GM18519 (cell line): Measurements from ENCODE around the gene ZDHHC21.

Experiments used
- ATAC-seq: cut with Tn5 transposase; IDR thresholded peaks from one replicate; pipeline ENCODE4 v1.9.1; 2021; ENCODE audit warnings: mild to moderate bottlenecking, moderate library complexity; ENCODE audit not compliant: unreplicated experiment, low FRiP score

Gene ZDHHC21

GRCh38 chr9:14618836-14619420 lies 74.3 kb downstream of the ZDHHC21 start:
- no peak for ATAC-seq

- ATAC-seq, result peak; percentile 83
Observed at GRCh38 chr9:14616188-14616982, 76.8 kb downstream of the ZDHHC21 start.

GRCh38 chr9:14608540-14608939 lies 84.7 kb downstream of the ZDHHC21 start:
- ATAC-seq, result no peak

GRCh38 chr9:14597171-14597799 lies 95.9 kb downstream of the ZDHHC21 start:
- no peak for ATAC-seq

GRCh38 chr9:14593406-14593805 lies 99.8 kb downstream of the ZDHHC21 start:
- no peak for ATAC-seq

GRCh38 chr9:14591411-14591810 lies 101.8 kb downstream of the ZDHHC21 start:
- ATAC-seq, result no peak

GRCh38 chr9:14585730-14586473 lies 107.3 kb downstream of the ZDHHC21 start:
- peak; percentile 99 for ATAC-seq

- no peak for ATAC-seq
Observed at GRCh38 chr9:14584571-14584970, 108.7 kb downstream of the ZDHHC21 start.

GRCh38 chr9:14578030-14578429 lies 115.2 kb downstream of the ZDHHC21 start:
- no peak for ATAC-seq

- ATAC-seq, result no peak
Observed at GRCh38 chr9:14574173-14574572, 119.1 kb downstream of the ZDHHC21 start.

- no peak for ATAC-seq
Observed at GRCh38 chr9:14573319-14573718, 119.9 kb downstream of the ZDHHC21 start.

- no peak for ATAC-seq
Observed at GRCh38 chr9:14565352-14566016, 127.7 kb downstream of the ZDHHC21 start.

GRCh38 chr9:14563902-14564624 lies 129.2 kb downstream of the ZDHHC21 start:
- no peak for ATAC-seq

GRCh38 chr9:14561929-14562405 lies 131.3 kb downstream of the ZDHHC21 start:
- no peak for ATAC-seq
